ENCODE data around the gene NEK6.

The NEK6 gene

DNA sequence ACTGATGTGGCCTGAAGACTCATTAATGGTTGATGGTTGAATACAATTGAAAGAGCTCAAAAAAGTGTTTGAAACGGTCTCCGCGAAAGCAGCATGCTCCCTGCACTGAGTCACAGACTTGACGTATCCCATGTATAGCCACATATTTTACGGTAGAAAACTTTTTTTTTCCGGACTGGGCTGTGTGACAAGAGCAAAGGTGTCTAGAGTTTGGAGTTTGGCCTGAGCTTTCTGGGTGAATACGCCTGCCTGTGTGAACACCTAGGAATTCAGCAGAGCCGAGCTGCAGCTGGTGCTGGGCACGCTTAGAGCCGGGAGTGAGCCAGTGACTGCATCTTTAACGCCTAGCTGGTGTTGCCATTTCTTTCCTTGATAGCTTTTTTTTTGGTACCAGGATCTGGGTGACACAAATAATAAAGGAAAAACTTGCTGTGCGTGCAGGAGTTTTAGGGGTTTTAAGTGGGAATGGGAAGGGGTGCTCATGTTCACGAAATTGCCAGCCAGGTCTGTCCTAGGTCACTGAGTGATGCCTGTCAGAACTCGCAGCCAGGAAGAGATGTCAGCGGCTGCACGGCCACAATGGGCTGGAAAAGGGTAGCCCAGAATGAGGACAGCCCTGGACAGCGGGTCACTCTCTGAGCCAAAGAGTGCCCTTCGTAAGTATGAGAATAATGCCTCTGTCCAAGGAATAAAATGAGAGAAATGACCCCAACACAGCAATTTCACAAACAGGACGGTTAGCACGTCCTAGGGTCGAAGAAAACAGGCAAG, 105.8 kb downstream of the NEK6 start:
- peaks cover 7 to 13% of the 10 kb centered on the region in 2 experiments for H3K4me1 ChIP-seq (ENCODE audit: control insufficient read depth in 1 of 2, insufficient read depth in 2 of 2, low read length in 2 of 2)
- H4K91ac ChIP-seq (ENCODE audit: low read depth, low read length): no peak overlapping the region
- H3K27ac ChIP-seq (ENCODE audit: low read depth, low read length): no peak overlapping the region
- H3K79me2 ChIP-seq (ENCODE audit: control insufficient read depth, insufficient read depth, low read length, poor library complexity): peaks cover 2% of the 10 kb centered on the region
- no peak overlapping the region for H3K4me2 ChIP-seq (ENCODE audit: low read length)
- H2BK5ac ChIP-seq (ENCODE audit: low read depth, low read length, poor library complexity): no peak overlapping the region
- no peak overlapping the region for H2BK120ac ChIP-seq (ENCODE audit: insufficient read depth, low read length, poor library complexity)
- no peak overlapping the region for H2AK5ac ChIP-seq (ENCODE audit: low read length)
- H3K23ac ChIP-seq (ENCODE audit: low read length): no peak overlapping the region
- H3K18ac ChIP-seq (ENCODE audit: low read length): no peak overlapping the region
- H2AFZ ChIP-seq (ENCODE audit: insufficient read depth, low read length, poor library complexity): no peak overlapping the region
- no peak overlapping the region for H4K8ac ChIP-seq (ENCODE audit: low read depth, low read length)
- no peak overlapping the region for H3K14ac ChIP-seq (ENCODE audit: low read length)
- H3K4me3 ChIP-seq (ENCODE audit: low read depth, low read length): no peak overlapping the region
- no peak overlapping the region for H2BK12ac ChIP-seq (ENCODE audit: low read length)
- no CpG with 5 or more reads among the region's 21 CpGs for WGBS (ENCODE audit: extremely low coverage, insufficient coverage, insufficient read length)
- H3K27me3 ChIP-seq (ENCODE audit: insufficient read depth, low read length): no peaks in the 10 kb centered on the region
- no peak overlapping the region for H3K4ac ChIP-seq (ENCODE audit: low read depth, low read length)
- H3K9ac ChIP-seq (ENCODE audit: low read length): no peak overlapping the region
- H3K36me3 ChIP-seq (ENCODE audit: control insufficient read depth in 1 of 2, insufficient read depth in 2 of 2, low read length in 2 of 2): peaks cover 9 to 18% of the 10 kb centered on the region in 2 experiments
- H3K9me3 ChIP-seq (ENCODE audit: insufficient read depth, low read depth, low read length): peaks cover 2% of the 10 kb centered on the region
- no peaks in the 10 kb centered on the region for H3K79me1 ChIP-seq (ENCODE audit: low read length)
- no peak overlapping the region for H4K12ac ChIP-seq (ENCODE audit: low read depth, low read length)
- peak in 1 of 2 donors; percentile 57 for DNase-seq

DNA sequence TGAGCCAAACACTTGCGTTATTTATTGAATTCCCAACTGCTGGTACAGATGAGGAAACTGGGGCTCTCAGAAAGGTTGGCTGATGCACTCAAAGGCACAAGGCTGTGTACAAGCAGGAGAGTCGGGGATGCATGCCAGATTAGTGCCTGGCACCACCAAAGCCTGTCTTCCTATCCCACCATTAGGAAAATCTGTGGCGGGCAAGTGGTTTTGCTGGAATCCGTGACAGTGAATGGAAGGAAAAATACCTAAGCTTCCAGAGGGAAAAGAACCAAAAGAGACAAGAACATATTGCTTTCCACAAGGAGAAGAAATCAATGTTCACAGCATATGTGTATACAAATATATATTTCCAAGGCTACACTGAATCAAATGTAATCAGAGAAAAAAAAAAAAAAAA, 106.4 kb downstream of the NEK6 start:
- Histone ChIP-seq H3K4me1 (ENCODE audit: control insufficient read depth in 1 of 2, insufficient read depth in 2 of 2, low read length in 2 of 2) (peaks cover 7 to 13% of the 10 kb centered on the region in 2 experiments), H3K4me3 (ENCODE audit: low read depth, low read length) (no peak overlapping the region), H2AFZ (ENCODE audit: insufficient read depth, low read length, poor library complexity) (no peak overlapping the region), H4K12ac (ENCODE audit: low read depth, low read length) (no peak overlapping the region), H4K8ac (ENCODE audit: low read depth, low read length) (no peak overlapping the region), H3K9ac (ENCODE audit: low read length) (no peak overlapping the region), H4K91ac (ENCODE audit: low read depth, low read length) (no peak overlapping the region), H3K4ac (ENCODE audit: low read depth, low read length) (no peak overlapping the region), H2AK5ac (ENCODE audit: low read length) (no peak overlapping the region), H3K79me2 (ENCODE audit: control insufficient read depth, insufficient read depth, low read length, poor library complexity) (peaks cover 2% of the 10 kb centered on the region), H3K27ac (ENCODE audit: low read depth, low read length) (no peak overlapping the region), H3K79me1 (ENCODE audit: low read length) (no peaks in the 10 kb centered on the region), H2BK12ac (ENCODE audit: low read length) (no peak overlapping the region), H3K9me3 (ENCODE audit: insufficient read depth, low read depth, low read length) (peaks cover 2% of the 10 kb centered on the region), H2BK5ac (ENCODE audit: low read depth, low read length, poor library complexity) (no peak overlapping the region), H3K18ac (ENCODE audit: low read length) (no peak overlapping the region), H2BK120ac (ENCODE audit: insufficient read depth, low read length, poor library complexity) (no peak overlapping the region), H3K14ac (ENCODE audit: low read length) (no peak overlapping the region), H3K23ac (ENCODE audit: low read length) (no peak overlapping the region), H3K4me2 (ENCODE audit: low read length) (no peak overlapping the region), H3K36me3 (ENCODE audit: control insufficient read depth in 1 of 2, insufficient read depth in 2 of 2, low read length in 2 of 2) (peaks cover 9 to 18% of the 10 kb centered on the region in 2 experiments), H3K27me3 (ENCODE audit: insufficient read depth, low read length) (no peaks in the 10 kb centered on the region)
- no CpG with 5 or more reads among the region's 4 CpGs for WGBS (ENCODE audit: extremely low coverage, insufficient coverage, insufficient read length)
- DNase-seq: no peak

DNA sequence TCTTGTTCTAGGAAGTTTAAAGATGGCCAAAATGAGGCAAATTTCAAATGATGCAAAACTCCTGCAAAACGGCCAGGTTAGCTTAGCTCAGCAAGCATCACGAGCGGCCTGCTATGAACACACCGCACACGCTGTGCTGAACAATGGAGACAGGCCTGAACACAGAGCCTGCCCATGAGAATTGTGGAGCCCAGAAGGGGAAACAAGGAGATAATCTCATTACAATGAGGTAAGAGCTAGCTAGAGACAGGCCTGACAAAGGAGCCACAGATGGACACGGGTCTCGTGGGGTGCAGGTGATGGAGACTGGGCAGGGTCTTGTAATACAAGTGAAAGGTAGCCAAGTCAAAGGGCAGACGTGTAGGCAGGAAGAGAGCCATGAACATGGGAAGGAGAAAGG, 107.3 kb downstream of the NEK6 start:
- Histone ChIP-seq H3K27ac (ENCODE audit: low read depth, low read length) (no peak overlapping the region), H4K91ac (ENCODE audit: low read depth, low read length) (no peak overlapping the region), H3K23ac (ENCODE audit: low read length) (no peak overlapping the region), H2AFZ (ENCODE audit: insufficient read depth, low read length, poor library complexity) (no peak overlapping the region), H3K79me2 (ENCODE audit: control insufficient read depth, insufficient read depth, low read length, poor library complexity) (peaks cover 2% of the 10 kb centered on the region), H4K8ac (ENCODE audit: low read depth, low read length) (no peak overlapping the region), H2BK120ac (ENCODE audit: insufficient read depth, low read length, poor library complexity) (no peak overlapping the region), H3K9ac (ENCODE audit: low read length) (no peak overlapping the region), H3K79me1 (ENCODE audit: low read length) (no peaks in the 10 kb centered on the region), H4K12ac (ENCODE audit: low read depth, low read length) (no peak overlapping the region), H3K14ac (ENCODE audit: low read length) (no peak overlapping the region), H3K9me3 (ENCODE audit: insufficient read depth, low read depth, low read length) (peaks cover 2% of the 10 kb centered on the region), H3K36me3 (ENCODE audit: control insufficient read depth in 1 of 2, insufficient read depth in 2 of 2, low read length in 2 of 2) (peaks cover 7 to 18% of the 10 kb centered on the region in 2 experiments), H2BK5ac (ENCODE audit: low read depth, low read length, poor library complexity) (no peak overlapping the region), H3K27me3 (ENCODE audit: insufficient read depth, low read length) (no peaks in the 10 kb centered on the region), H3K18ac (ENCODE audit: low read length) (no peak overlapping the region), H2BK12ac (ENCODE audit: low read length) (no peak overlapping the region), H3K4me2 (ENCODE audit: low read length) (no peak overlapping the region), H3K4me3 (ENCODE audit: low read depth, low read length) (no peak overlapping the region), H2AK5ac (ENCODE audit: low read length) (no peak overlapping the region), H3K4ac (ENCODE audit: low read depth, low read length) (no peak overlapping the region), H3K4me1 (ENCODE audit: control insufficient read depth in 1 of 2, insufficient read depth in 2 of 2, low read length in 2 of 2) (peaks cover 10 to 20% of the 10 kb centered on the region in 2 experiments)
- WGBS (ENCODE audit: extremely low coverage, insufficient coverage, insufficient read length): no CpG with 5 or more reads among the region's 8 CpGs
- DNase-seq: no peak

DNA sequence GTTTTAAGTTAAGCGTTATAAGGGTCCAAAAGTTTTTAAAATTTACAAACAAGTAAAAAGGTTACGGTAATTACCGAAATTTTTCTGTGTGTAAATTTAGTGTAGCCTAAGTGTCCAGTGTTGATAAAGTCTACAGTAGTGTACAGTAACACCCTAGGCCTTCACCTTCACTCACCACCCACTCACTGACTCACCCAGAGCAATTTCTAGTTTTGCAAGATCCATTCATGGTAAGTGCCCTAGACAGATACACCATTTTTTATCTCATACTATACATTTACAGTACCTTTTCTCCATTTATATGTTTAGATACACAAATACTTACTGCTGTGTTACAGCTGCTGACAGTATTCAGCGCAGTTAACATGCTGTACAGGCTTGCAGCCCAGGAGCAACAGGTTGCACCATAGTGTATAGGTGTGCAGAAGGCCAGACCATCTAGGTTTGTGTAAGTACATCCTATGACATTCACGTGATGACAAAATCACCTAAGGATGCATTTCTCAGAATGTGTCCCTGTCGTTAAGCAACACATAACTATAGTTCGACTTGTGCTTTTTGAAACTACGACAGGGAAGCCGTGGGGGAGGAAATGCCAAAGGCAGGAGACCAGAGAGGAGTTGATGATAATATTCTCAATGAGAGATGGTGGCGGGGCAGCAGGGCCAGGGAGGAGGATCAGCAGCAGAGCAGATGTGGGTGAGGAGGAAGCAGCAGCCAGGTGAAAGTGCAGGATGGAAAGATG, 108.9 kb downstream of the NEK6 start:
- Histone ChIP-seq H3K23ac (ENCODE audit: low read length) (no peak overlapping the region), H3K79me1 (ENCODE audit: low read length) (no peaks in the 10 kb centered on the region), H3K9ac (ENCODE audit: low read length) (no peak overlapping the region), H2AK5ac (ENCODE audit: low read length) (no peak overlapping the region), H4K8ac (ENCODE audit: low read depth, low read length) (no peak overlapping the region), H3K4ac (ENCODE audit: low read depth, low read length) (no peak overlapping the region), H3K27ac (ENCODE audit: low read depth, low read length) (no peak overlapping the region), H3K36me3 (ENCODE audit: control insufficient read depth in 1 of 2, insufficient read depth in 2 of 2, low read length in 2 of 2) (peaks cover 2 to 16% of the 10 kb centered on the region in 2 experiments), H2BK12ac (ENCODE audit: low read length) (no peak overlapping the region), H2BK5ac (ENCODE audit: low read depth, low read length, poor library complexity) (no peak overlapping the region), H4K12ac (ENCODE audit: low read depth, low read length) (no peak overlapping the region), H3K4me3 (ENCODE audit: low read depth, low read length) (no peak overlapping the region), H3K27me3 (ENCODE audit: insufficient read depth, low read length) (no peaks in the 10 kb centered on the region), H3K14ac (ENCODE audit: low read length) (no peak overlapping the region), H3K18ac (ENCODE audit: low read length) (peak overlapping the region; percentile 22), H3K4me2 (ENCODE audit: low read length) (no peak overlapping the region), H2AFZ (ENCODE audit: insufficient read depth, low read length, poor library complexity) (no peak overlapping the region), H4K91ac (ENCODE audit: low read depth, low read length) (no peak overlapping the region), H3K4me1 (ENCODE audit: control insufficient read depth in 1 of 2, insufficient read depth in 2 of 2, low read length in 2 of 2) (peaks cover 10 to 20% of the 10 kb centered on the region in 2 experiments), H3K79me2 (ENCODE audit: control insufficient read depth, insufficient read depth, low read length, poor library complexity) (no peaks in the 10 kb centered on the region), H2BK120ac (ENCODE audit: insufficient read depth, low read length, poor library complexity) (no peak overlapping the region), H3K9me3 (ENCODE audit: insufficient read depth, low read depth, low read length) (no peaks in the 10 kb centered on the region)
- no CpG with 5 or more reads among the region's 10 CpGs for WGBS (ENCODE audit: extremely low coverage, insufficient coverage, insufficient read length)
- DNase-seq: peak; percentile 76 to 90

Measured in trophoblast cell (in vitro differentiated cells and primary cell).